ENCODE data around the gene URI1.

GRCh38 chr19:29927944-29928625 is 14.0 kb upstream of the URI1 start:
- TF ChIP-seq CTCF (conservative IDR thresholded peaks at IDR 0.05; ENCODE audit: low read length) (no peak), EZH2phosphoT487 (IDR thresholded peaks at IDR 0.05; ENCODE audit: borderline replicate concordance, low read depth, low read length) (no peak)
